ENCODE results near the gene BOD1L2. TPM values are rescaled to one million over a fixed set of nuclear protein-coding genes. Genes with fewer than 3 reads are reported as not detected.

Gene BOD1L2
- total and polyA plus RNA-seq, 2 donors (not counting 3 experiments of a cell fraction or from before 2014, with no cell fraction given) = not detected

DNA sequence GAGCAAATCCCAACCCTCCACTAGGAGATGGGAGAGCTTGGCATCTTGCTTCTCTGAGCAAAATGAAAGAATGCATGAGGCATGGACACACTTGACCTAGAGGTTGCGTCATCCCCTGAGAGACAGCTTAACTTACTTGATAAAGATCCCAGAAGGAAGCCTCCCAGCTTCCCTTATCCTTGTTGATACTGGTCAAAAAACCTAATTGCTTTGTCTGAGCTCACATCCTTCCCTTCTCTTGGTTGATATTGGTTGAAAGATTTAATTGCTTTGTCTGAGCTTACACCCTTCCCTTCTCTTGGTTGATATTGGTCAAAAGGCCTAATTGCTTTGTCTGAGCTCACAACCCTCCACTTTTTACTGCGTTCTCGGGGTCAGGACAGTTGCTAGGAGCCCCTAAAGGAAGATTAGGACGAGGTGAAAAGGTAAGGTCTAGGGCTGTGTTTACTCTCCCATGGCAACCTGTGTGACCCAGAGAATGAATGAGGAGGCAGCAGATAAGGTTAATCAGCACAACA is 12.2 kb upstream of the BOD1L2 start:
- no TSS peak for BruUV-seq (replicated peaks)
- TF ChIP-seq EZH2 (IDR thresholded peaks at IDR 0.05; ENCODE audit: borderline replicate concordance, low read depth, low read length, severe bottlenecking) (no peak), GATA2 (IDR thresholded peaks at IDR 0.05; ENCODE audit: insufficient read depth, insufficient read length, low read depth, low read length) (no peak)
- TF ChIP-seq, protein P1, sequence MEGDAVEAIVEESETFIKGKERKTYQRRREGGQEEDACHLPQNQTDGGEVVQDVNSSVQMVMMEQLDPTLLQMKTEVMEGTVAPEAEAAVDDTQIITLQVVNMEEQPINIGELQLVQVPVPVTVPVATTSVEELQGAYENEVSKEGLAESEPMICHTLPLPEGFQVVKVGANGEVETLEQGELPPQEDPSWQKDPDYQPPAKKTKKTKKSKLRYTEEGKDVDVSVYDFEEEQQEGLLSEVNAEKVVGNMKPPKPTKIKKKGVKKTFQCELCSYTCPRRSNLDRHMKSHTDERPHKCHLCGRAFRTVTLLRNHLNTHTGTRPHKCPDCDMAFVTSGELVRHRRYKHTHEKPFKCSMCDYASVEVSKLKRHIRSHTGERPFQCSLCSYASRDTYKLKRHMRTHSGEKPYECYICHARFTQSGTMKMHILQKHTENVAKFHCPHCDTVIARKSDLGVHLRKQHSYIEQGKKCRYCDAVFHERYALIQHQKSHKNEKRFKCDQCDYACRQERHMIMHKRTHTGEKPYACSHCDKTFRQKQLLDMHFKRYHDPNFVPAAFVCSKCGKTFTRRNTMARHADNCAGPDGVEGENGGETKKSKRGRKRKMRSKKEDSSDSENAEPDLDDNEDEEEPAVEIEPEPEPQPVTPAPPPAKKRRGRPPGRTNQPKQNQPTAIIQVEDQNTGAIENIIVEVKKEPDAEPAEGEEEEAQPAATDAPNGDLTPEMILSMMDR (IDR thresholded peaks at IDR 0.05; ENCODE audit: extremely low read depth in 1 of 2, insufficient read depth in 1 of 2, low read depth in 1 of 2, low read length in 2 of 2) = no peak
- Histone ChIP-seq H3K4me1 (ENCODE audit: control insufficient read depth, extremely low read depth, insufficient read depth, low read length) (no peaks in the 10 kb centered on the region), H3K4me3 (replicated peaks in 1 of 3; ENCODE audit: insufficient read depth in 1 of 3, low read depth in 1 of 3, low read length in 3 of 3) (no peak overlapping the region), H3K9me3 (replicated peaks; ENCODE audit: control insufficient read depth, insufficient read depth, low read length) (no peaks in the 10 kb centered on the region), H3K79me2 (ENCODE audit: control insufficient read depth, insufficient read depth, low read length) (no peaks in the 10 kb centered on the region), H4K20me1 (replicated peaks; ENCODE audit: control insufficient read depth, extremely low read depth, insufficient read depth, low read length) (no peaks in the 10 kb centered on the region), H3K9me1 (replicated peaks; ENCODE audit: control insufficient read depth, extremely low read depth, insufficient read depth, low read length) (no peaks in the 10 kb centered on the region), H2AFZ (ENCODE audit: low read depth, low read length) (no peak overlapping the region), H3K27ac (ENCODE audit: insufficient read depth, low read depth, low read length) (no peak overlapping the region), H3K9ac (replicated peaks; ENCODE audit: extremely low read depth, insufficient read depth, low read length) (no peak overlapping the region), H3K27me3 (ENCODE audit: control insufficient read depth in 2 of 2, insufficient read depth in 2 of 2, low read length in 2 of 2) (no peaks in the 10 kb centered on the region), H3K4me2 (ENCODE audit: insufficient read depth, low read length) (no peak overlapping the region), H3K36me3 (ENCODE audit: control insufficient read depth in 2 of 2, extremely low read depth in 1 of 2, insufficient read depth in 2 of 2, low read length in 2 of 2) (no peaks in the 10 kb centered on the region)
- dilution Hi-C loops (cut with MboI; ENCODE audit: extremely low pct_ligation_motif_present, low sequenced_read_pairs) = loop anchor here (25.0 kb wide), 1 partner anchor 153 kb away; no protein-coding TSS in a partner anchor
- CTCF ChIA-PET = no interaction called here
- no peak for FAIRE-seq
- POLR2A ChIA-PET = no interaction called here
- intact Hi-C loops (cut with micrococcal nuclease) = no loop called here
- no peak for DNase-seq (ENCODE audit: low read depth, low spot score)

DNA sequence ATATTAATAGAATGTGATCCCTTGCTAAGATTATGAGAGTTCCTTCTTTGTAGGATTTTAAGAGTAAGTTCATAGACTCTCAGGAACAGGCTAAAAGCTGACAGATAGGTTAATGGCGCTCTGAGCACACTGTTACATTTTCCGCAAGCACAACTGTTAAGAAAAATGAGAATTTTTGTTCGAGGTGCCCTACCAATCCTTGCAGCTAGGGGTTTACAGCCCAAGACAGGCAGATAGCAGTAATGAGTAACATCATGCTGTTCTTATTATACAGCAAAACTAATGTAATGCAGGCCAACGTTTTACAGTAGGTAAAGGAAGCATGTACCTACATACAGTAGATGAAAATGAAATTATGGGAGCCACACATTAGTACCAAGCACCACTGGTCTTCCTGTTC is 11.2 kb upstream of the BOD1L2 start:
- no peaks in the 10 kb centered on the region for H4K20me1 ChIP-seq (replicated peaks; ENCODE audit: control insufficient read depth, extremely low read depth, insufficient read depth, low read length)
- H2AFZ ChIP-seq (ENCODE audit: low read depth, low read length) = no peak overlapping the region
- no peaks in the 10 kb centered on the region for H3K9me3 ChIP-seq (replicated peaks; ENCODE audit: control insufficient read depth, insufficient read depth, low read length)
- CTCF ChIA-PET = no interaction called here
- H3K4me3 ChIP-seq (replicated peaks in 1 of 3; ENCODE audit: insufficient read depth in 1 of 3, low read depth in 1 of 3, low read length in 3 of 3) = no peak overlapping the region
- FAIRE-seq (no peak), DNase-seq (ENCODE audit: low read depth, low spot score) (no peak)
- H3K27me3 ChIP-seq (ENCODE audit: control insufficient read depth in 2 of 2, insufficient read depth in 2 of 2, low read length in 2 of 2) = no peaks in the 10 kb centered on the region
- dilution Hi-C loops (cut with MboI; ENCODE audit: extremely low pct_ligation_motif_present, low sequenced_read_pairs) (loop anchor here (25.0 kb wide), 1 partner anchor 152 kb away; no protein-coding TSS in a partner anchor), intact Hi-C loops (cut with micrococcal nuclease) (no loop called here)
- TF ChIP-seq FOS (IDR thresholded peaks at IDR 0.05; ENCODE audit: borderline replicate concordance, insufficient read depth, low read length) = no peak
- TF ChIP-seq POLR2A (IDR thresholded peaks at IDR 0.05; ENCODE audit: low read depth, low read length) = no peak
- no peak for TF ChIP-seq MYC (IDR thresholded peaks at IDR 0.05; ENCODE audit: low read depth, low read length)
- TF ChIP-seq POLR2AphosphoS5 (IDR thresholded peaks at IDR 0.05; ENCODE audit: insufficient read depth, low read depth, low read length) = no peak
- TF ChIP-seq, protein P1 (IDR thresholded peaks at IDR 0.05; ENCODE audit: extremely low read depth in 1 of 2, insufficient read depth in 1 of 2, low read depth in 1 of 2, low read length in 2 of 2) = no peak
- TF ChIP-seq EZH2 (IDR thresholded peaks at IDR 0.05; ENCODE audit: borderline replicate concordance, low read depth, low read length, severe bottlenecking) = no peak
- TF ChIP-seq GATA2 (IDR thresholded peaks at IDR 0.05; ENCODE audit: insufficient read depth, insufficient read length, low read depth, low read length) = no peak
- TF ChIP-seq JUN (IDR thresholded peaks at IDR 0.05; ENCODE audit: borderline replicate concordance, insufficient read depth, insufficient read length, low read depth) = no peak
- TF ChIP-seq, protein P2, sequence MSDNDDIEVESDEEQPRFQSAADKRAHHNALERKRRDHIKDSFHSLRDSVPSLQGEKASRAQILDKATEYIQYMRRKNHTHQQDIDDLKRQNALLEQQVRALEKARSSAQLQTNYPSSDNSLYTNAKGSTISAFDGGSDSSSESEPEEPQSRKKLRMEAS (IDR thresholded peaks at IDR 0.05; ENCODE audit: insufficient read depth, insufficient read length) = no peak
- no peaks in the 10 kb centered on the region for H3K36me3 ChIP-seq (ENCODE audit: control insufficient read depth in 2 of 2, extremely low read depth in 1 of 2, insufficient read depth in 2 of 2, low read length in 2 of 2)
- H3K9ac ChIP-seq (replicated peaks; ENCODE audit: extremely low read depth, insufficient read depth, low read length) = no peak overlapping the region
- H3K4me1 ChIP-seq (ENCODE audit: control insufficient read depth, extremely low read depth, insufficient read depth, low read length) = no peaks in the 10 kb centered on the region
- H3K4me2 ChIP-seq (ENCODE audit: insufficient read depth, low read length) = no peak overlapping the region
- no peaks in the 10 kb centered on the region for H3K9me1 ChIP-seq (replicated peaks; ENCODE audit: control insufficient read depth, extremely low read depth, insufficient read depth, low read length)
- BruUV-seq (replicated peaks) = no TSS peak
- H3K79me2 ChIP-seq (ENCODE audit: control insufficient read depth, insufficient read depth, low read length) = no peaks in the 10 kb centered on the region
- H3K27ac ChIP-seq (ENCODE audit: insufficient read depth, low read depth, low read length) = no peak overlapping the region
- POLR2A ChIA-PET = no interaction called here
